IPS-11a (cell line): ENCODE measurements around the gene RAD51B.

Source experiments
- H3K4me3 ChIP-seq: one replicate; pipeline ENCODE4 v1.5.1; 2013; ENCODE audit warnings: low read depth, low read length, control low read depth

RAD51B gene

GRCh38 chr14:68492381-68493151 lies 673.0 kb downstream of the RAD51B start:
- no peak overlapping the region for H3K4me3 ChIP-seq

GRCh38 chr14:68493152-68493911 lies 673.8 kb downstream of the RAD51B start:
- no peak overlapping the region for H3K4me3 ChIP-seq

GRCh38 chr14:68495101-68496039 lies 675.8 kb downstream of the RAD51B start:
- no peak overlapping the region for H3K4me3 ChIP-seq

- H3K4me3 ChIP-seq, result no peak overlapping the region
Observed at GRCh38 chr14:68497011-68497410, 677.4 kb downstream of the RAD51B start.

GRCh38 chr14:68499451-68499850 lies 679.9 kb downstream of the RAD51B start:
- no peak overlapping the region for H3K4me3 ChIP-seq

GRCh38 chr14:68501171-68501570 lies 681.6 kb downstream of the RAD51B start:
- no peak overlapping the region for H3K4me3 ChIP-seq

- H3K4me3 ChIP-seq, result no peak overlapping the region
Observed at GRCh38 chr14:68501614-68502052, 682.1 kb downstream of the RAD51B start.

GRCh38 chr14:68502230-68502629 lies 682.7 kb downstream of the RAD51B start:
- no peak overlapping the region for H3K4me3 ChIP-seq

GRCh38 chr14:68503186-68503825 lies 683.7 kb downstream of the RAD51B start:
- H3K4me3 ChIP-seq, result no peak overlapping the region

- H3K4me3 ChIP-seq, result no peak overlapping the region
Observed at GRCh38 chr14:68504861-68505260, 685.3 kb downstream of the RAD51B start.

GRCh38 chr14:68506021-68506644 lies 686.6 kb downstream of the RAD51B start:
- no peak overlapping the region for H3K4me3 ChIP-seq

- H3K4me3 ChIP-seq, result no peak overlapping the region
Observed at GRCh38 chr14:68506645-68507419, 687.3 kb downstream of the RAD51B start.

- H3K4me3 ChIP-seq, result no peak overlapping the region
Observed at GRCh38 chr14:68507544-68508081, 688.0 kb downstream of the RAD51B start.

- no peak overlapping the region for H3K4me3 ChIP-seq
Observed at GRCh38 chr14:68508581-68508980, 689.0 kb downstream of the RAD51B start.

- H3K4me3 ChIP-seq, result no peak overlapping the region
Observed at GRCh38 chr14:68509188-68509983, 689.8 kb downstream of the RAD51B start.

- H3K4me3 ChIP-seq, result no peak overlapping the region
Observed at GRCh38 chr14:68510201-68511128, 690.9 kb downstream of the RAD51B start.
